ENCODE measurements around the gene SH3D21.

Gene SH3D21

DNA sequence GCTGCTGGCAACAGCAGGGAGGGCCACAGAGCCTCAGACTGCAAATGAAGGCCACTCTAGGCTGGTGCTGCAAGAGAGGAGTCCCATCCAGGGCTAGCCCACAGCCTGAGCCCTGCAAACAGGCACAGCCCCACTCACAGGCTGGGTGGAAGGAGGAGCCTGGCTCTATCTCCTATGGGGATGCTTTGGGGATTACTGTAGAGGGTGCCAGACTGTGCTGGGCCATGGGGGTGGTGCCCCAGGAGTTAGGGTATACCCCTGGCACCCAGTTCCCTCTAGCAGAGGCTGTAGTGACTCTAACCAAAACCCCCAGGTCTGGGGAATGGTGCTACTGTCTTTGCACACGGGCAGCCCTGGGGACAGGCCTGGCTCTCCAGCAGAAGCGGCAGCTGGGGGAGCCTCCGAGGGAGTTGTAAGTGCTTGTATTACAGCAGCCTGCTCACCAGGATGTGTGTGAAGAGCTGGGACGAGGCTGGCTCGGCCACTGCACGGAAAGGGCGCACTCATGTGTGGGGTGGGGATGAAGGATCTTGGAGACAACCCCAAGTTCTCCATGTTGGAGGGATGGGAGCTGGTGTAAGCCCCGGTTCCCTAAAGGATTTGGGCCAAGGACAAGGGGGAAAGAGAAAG lies 40.7 kb downstream of the SH3D21 start:
- TF ChIP-seq, protein P1, sequence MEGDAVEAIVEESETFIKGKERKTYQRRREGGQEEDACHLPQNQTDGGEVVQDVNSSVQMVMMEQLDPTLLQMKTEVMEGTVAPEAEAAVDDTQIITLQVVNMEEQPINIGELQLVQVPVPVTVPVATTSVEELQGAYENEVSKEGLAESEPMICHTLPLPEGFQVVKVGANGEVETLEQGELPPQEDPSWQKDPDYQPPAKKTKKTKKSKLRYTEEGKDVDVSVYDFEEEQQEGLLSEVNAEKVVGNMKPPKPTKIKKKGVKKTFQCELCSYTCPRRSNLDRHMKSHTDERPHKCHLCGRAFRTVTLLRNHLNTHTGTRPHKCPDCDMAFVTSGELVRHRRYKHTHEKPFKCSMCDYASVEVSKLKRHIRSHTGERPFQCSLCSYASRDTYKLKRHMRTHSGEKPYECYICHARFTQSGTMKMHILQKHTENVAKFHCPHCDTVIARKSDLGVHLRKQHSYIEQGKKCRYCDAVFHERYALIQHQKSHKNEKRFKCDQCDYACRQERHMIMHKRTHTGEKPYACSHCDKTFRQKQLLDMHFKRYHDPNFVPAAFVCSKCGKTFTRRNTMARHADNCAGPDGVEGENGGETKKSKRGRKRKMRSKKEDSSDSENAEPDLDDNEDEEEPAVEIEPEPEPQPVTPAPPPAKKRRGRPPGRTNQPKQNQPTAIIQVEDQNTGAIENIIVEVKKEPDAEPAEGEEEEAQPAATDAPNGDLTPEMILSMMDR (IDR thresholded peaks at IDR 0.05), result no peak

GRCh38 chr1:36349241-36349671 lies 43.1 kb downstream of the SH3D21 start:
- TF ChIP-seq, protein P1 (IDR thresholded peaks at IDR 0.05), result no peak

GRCh38 chr1:36349839-36350238 lies 43.7 kb downstream of the SH3D21 start:
- TF ChIP-seq, protein P1 (IDR thresholded peaks at IDR 0.05), result no peak

DNA sequence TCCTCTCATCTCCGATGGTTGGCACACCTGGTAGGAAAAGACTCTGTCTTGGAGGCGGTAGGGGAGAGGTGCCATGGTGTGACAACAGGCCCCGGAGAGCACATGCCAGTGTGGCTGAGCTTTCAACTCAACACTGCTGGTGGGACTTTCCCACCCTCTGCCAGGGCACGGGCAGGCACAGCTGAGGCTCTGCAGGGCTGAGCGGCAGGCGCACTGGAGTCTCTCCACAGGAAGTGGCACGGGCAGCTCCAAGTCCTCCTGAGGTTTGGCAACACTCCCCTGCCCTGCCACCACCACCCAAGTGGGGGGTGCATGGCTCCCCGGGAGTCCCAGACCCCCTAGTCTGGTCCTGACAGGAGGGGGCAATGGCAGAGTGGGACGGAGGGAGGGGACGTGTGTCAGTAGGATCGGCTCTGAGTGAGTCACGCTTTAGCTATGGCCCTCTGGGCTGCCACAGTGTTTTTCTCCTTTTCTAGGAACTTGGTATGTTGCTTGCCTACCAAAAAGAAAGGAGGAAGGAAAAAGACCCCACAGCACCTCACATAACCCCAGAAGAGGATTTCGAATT lies 44.6 kb downstream of the SH3D21 start:
- TF ChIP-seq, protein P1 (IDR thresholded peaks at IDR 0.05), result no peak

DNA sequence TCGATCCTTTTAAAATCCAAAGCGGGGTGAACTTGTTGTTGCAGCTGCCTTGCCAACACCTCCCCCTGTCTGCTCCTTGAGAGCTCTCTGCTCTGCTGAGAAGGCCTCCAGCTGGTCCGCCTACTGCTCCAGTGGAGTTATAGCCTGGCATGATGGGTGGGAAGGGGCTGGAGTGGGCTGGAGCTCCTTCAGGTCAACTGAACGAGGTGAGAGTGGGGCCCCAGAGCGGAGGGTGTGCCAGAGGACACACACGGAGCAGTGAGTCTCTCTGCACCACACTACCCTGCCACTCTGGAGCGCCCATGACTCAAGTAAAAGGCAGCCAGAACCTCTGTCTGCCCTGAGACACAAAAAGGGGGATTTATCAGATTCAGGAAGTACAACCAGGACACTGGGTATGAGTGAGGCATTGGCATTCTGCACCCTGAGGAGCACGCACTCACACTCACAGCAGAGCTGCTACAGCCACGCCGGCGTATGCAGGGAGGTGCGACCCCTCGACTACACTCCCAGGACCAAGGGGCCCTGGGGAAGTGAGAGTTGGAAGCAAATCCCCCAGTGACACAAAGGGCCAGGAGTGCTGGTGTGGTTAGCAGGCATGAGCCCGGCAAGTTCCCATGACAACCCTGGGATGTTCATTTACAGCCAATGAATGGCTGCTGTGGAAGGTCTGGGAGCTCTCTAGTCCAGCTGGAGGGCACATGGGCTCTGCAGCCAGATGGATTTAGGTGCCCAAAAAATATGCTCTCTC lies 45.2 kb downstream of the SH3D21 start:
- TF ChIP-seq, protein P1 (IDR thresholded peaks at IDR 0.05), result no peak

GRCh38 chr1:36352125-36352909 lies 46.1 kb downstream of the SH3D21 start:
- TF ChIP-seq, protein P1 (IDR thresholded peaks at IDR 0.05), result no peak
